ENCODE measurements around the gene CHIC1.
"Not testable (repeated sequence)": the region's sequence is repeated elsewhere in the genome, so short reads cannot be mapped to it uniquely, and the experiment has no call there.

CHIC1 gene

DNA sequence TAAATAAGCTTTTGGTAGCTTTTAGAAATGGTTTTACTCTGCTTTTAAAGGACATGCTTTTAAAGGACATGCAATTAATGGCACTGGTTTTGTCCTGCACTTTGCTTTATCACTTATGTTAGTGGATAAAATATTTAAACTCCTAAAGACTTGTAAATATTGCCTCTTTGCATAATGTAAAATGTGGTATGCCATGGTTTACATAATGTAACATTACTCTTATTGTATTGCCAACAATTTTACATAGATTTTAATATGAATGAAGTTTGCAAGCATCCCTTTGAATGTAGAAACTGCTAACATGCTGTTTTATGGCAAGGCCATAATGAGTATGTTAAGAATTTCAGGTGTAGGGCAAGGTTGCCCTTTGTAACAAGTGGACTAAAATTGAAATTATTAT lies 118.4 kb downstream of the CHIC1 start:
- Histone ChIP-seq H4K20me1 (ENCODE audit: insufficient read depth, low read length) (no peaks in the 10 kb centered on the region), H3K79me2 (ENCODE audit: low read length) (no peaks in the 10 kb centered on the region), H3K4me1 (ENCODE audit: low read length) (no peaks in the 10 kb centered on the region), H3K4me3 (ENCODE audit: low read length) (no peak overlapping the region), H3K9me3 (replicated peaks; ENCODE audit: insufficient read depth, low read length) (no peaks in the 10 kb centered on the region), H3K4me2 (ENCODE audit: low read depth, low read length) (no peak overlapping the region), H3K36me3 (replicated peaks; ENCODE audit: insufficient read depth, low read length) (no peaks in the 10 kb centered on the region), H3K9me2 (replicated peaks; ENCODE audit: insufficient read depth, low read length) (no peaks in the 10 kb centered on the region), H2AFZ (ENCODE audit: low read length) (no peak overlapping the region), H3F3A (ENCODE audit: insufficient read depth, low read length) (no peaks in the 10 kb centered on the region), H3K9ac (ENCODE audit: low read length) (no peak overlapping the region), H3K27me3 (replicated peaks; ENCODE audit: insufficient read depth, low read length) (no peaks in the 10 kb centered on the region), H3K27ac (ENCODE audit: low read length) (no peak overlapping the region)
- TF ChIP-seq EZH2phosphoT487 (IDR thresholded peaks at IDR 0.05; ENCODE audit: low read length): no peak
- no peak for TF ChIP-seq EZH2 (optimal IDR thresholded peaks at IDR 0.05; ENCODE audit: low read depth, low read length)
- no peak for TF ChIP-seq CTCF (IDR thresholded peaks at IDR 0.05; ENCODE audit: low read length)
- no peak for DNase-seq

GRCh38 chrX:73683236-73683859 lies 120.4 kb downstream of the CHIC1 start:
- Histone ChIP-seq H3K4me1 (ENCODE audit: low read length) (no peaks in the 10 kb centered on the region), H3K27me3 (replicated peaks; ENCODE audit: insufficient read depth, low read length) (no peaks in the 10 kb centered on the region), H3K4me2 (ENCODE audit: low read depth, low read length) (no peak overlapping the region), H3K9me3 (replicated peaks; ENCODE audit: insufficient read depth, low read length) (no peaks in the 10 kb centered on the region), H3K27ac (ENCODE audit: low read length) (no peak overlapping the region), H3K79me2 (ENCODE audit: low read length) (no peaks in the 10 kb centered on the region), H3K4me3 (ENCODE audit: low read length) (no peak overlapping the region), H3F3A (ENCODE audit: insufficient read depth, low read length) (no peaks in the 10 kb centered on the region), H3K9ac (ENCODE audit: low read length) (no peak overlapping the region), H2AFZ (ENCODE audit: low read length) (no peak overlapping the region), H3K36me3 (replicated peaks; ENCODE audit: insufficient read depth, low read length) (no peaks in the 10 kb centered on the region), H3K9me2 (replicated peaks; ENCODE audit: insufficient read depth, low read length) (no peaks in the 10 kb centered on the region), H4K20me1 (ENCODE audit: insufficient read depth, low read length) (no peaks in the 10 kb centered on the region)
- TF ChIP-seq EZH2phosphoT487 (IDR thresholded peaks at IDR 0.05; ENCODE audit: low read length) (no peak), CTCF (IDR thresholded peaks at IDR 0.05; ENCODE audit: low read length) (no peak), EZH2 (optimal IDR thresholded peaks at IDR 0.05; ENCODE audit: low read depth, low read length) (no peak)
- no peak for DNase-seq

- not testable (repeated sequence) for H3K27me3 ChIP-seq (replicated peaks; ENCODE audit: insufficient read depth, low read length); H3F3A ChIP-seq (ENCODE audit: insufficient read depth, low read length); H3K9ac ChIP-seq (ENCODE audit: low read length); H3K9me2 ChIP-seq (replicated peaks; ENCODE audit: insufficient read depth, low read length); H2AFZ ChIP-seq (ENCODE audit: low read length); DNase-seq; H3K27ac ChIP-seq (ENCODE audit: low read length); H3K79me2 ChIP-seq (ENCODE audit: low read length); H3K4me1 ChIP-seq (ENCODE audit: low read length); H3K36me3 ChIP-seq (replicated peaks; ENCODE audit: insufficient read depth, low read length); H4K20me1 ChIP-seq (ENCODE audit: insufficient read depth, low read length); H3K4me2 ChIP-seq (ENCODE audit: low read depth, low read length); H3K4me3 ChIP-seq (ENCODE audit: low read length); H3K9me3 ChIP-seq (replicated peaks; ENCODE audit: insufficient read depth, low read length)
Observed at GRCh38 chrX:73707014-73707413, 144.0 kb downstream of the CHIC1 start.

GRCh38 chrX:73728602-73729001 lies 165.6 kb downstream of the CHIC1 start:
- H3K9ac ChIP-seq (ENCODE audit: low read length): no peak overlapping the region
- H3K4me1 ChIP-seq (ENCODE audit: low read length): no peaks in the 10 kb centered on the region
- no peak overlapping the region for H2AFZ ChIP-seq (ENCODE audit: low read length)
- no peak overlapping the region for H3K27ac ChIP-seq (ENCODE audit: low read length)
- H3K9me3 ChIP-seq (replicated peaks; ENCODE audit: insufficient read depth, low read length): no peaks in the 10 kb centered on the region
- no peaks in the 10 kb centered on the region for H3K27me3 ChIP-seq (replicated peaks; ENCODE audit: insufficient read depth, low read length)
- H3F3A ChIP-seq (ENCODE audit: insufficient read depth, low read length): no peaks in the 10 kb centered on the region
- no peaks in the 10 kb centered on the region for H4K20me1 ChIP-seq (ENCODE audit: insufficient read depth, low read length)
- no peak for DNase-seq
- TF ChIP-seq CTCF (IDR thresholded peaks at IDR 0.05; ENCODE audit: low read length) (no peak), EZH2phosphoT487 (IDR thresholded peaks at IDR 0.05; ENCODE audit: low read length) (no peak), EZH2 (optimal IDR thresholded peaks at IDR 0.05; ENCODE audit: low read depth, low read length) (no peak)
- no peak overlapping the region for H3K4me2 ChIP-seq (ENCODE audit: low read depth, low read length)
- no peaks in the 10 kb centered on the region for H3K9me2 ChIP-seq (replicated peaks; ENCODE audit: insufficient read depth, low read length)
- no peaks in the 10 kb centered on the region for H3K36me3 ChIP-seq (replicated peaks; ENCODE audit: insufficient read depth, low read length)
- no peak overlapping the region for H3K4me3 ChIP-seq (ENCODE audit: low read length)
- no peaks in the 10 kb centered on the region for H3K79me2 ChIP-seq (ENCODE audit: low read length)

All from MM.1S (cell line).